Colon (tissue), 2 donors: Measurements from ENCODE around the gene NDUFV2.

Experiments
- FAIRE-seq: peaks from 2 replicates; lab custom pipeline; 2012; peaks lifted over from hg19 to GRCh38; lab: Jason Lieb, UNC
- donor health status: control.
- donor health status: control.

Gene NDUFV2

GRCh38 chr18:9120796-9121195 is 18.3 kb downstream of the NDUFV2 start:
- peak; percentile 69 for FAIRE-seq

- FAIRE-seq = no peak
These were observed 21.0 kb downstream of the NDUFV2 start for GRCh38 chr18:9123520-9123919.

- FAIRE-seq = peak; percentile 24
These were observed 22.3 kb downstream of the NDUFV2 start for GRCh38 chr18:9124824-9125223.

GRCh38 chr18:9126337-9126736 is 23.8 kb downstream of the NDUFV2 start:
- FAIRE-seq = no peak

- no peak for FAIRE-seq
These were observed 27.7 kb downstream of the NDUFV2 start for GRCh38 chr18:9130195-9130594.

GRCh38 chr18:9130806-9131205 is 28.3 kb downstream of the NDUFV2 start:
- no peak for FAIRE-seq

GRCh38 chr18:9132628-9133027 is 30.1 kb downstream of the NDUFV2 start:
- FAIRE-seq = no peak

GRCh38 chr18:9133225-9133624 is 30.7 kb downstream of the NDUFV2 start:
- FAIRE-seq = no peak

- no peak for FAIRE-seq
These were observed 32.8 kb downstream of the NDUFV2 start for GRCh38 chr18:9135081-9135911.

GRCh38 chr18:9135912-9136314 is 33.4 kb downstream of the NDUFV2 start:
- FAIRE-seq = no peak

GRCh38 chr18:9136315-9137155 is 34.0 kb downstream of the NDUFV2 start, which contains the start of gene ANKRD12:
TSS of gene ANKRD12 (plus strand) at chr18:9136781. CDS start at chr18:9182433, 45,652 bp downstream.
- FAIRE-seq = no peak

- no peak for FAIRE-seq
These were observed 34.9 kb downstream of the NDUFV2 start for GRCh38 chr18:9137168-9138066.

- no peak for FAIRE-seq
These were observed 37.0 kb downstream of the NDUFV2 start for GRCh38 chr18:9139400-9140039.

- FAIRE-seq = no peak
These were observed 37.9 kb downstream of the NDUFV2 start for GRCh38 chr18:9140381-9140780.

- FAIRE-seq = no peak
These were observed 38.5 kb downstream of the NDUFV2 start for GRCh38 chr18:9140984-9141383.

- no peak for FAIRE-seq
These were observed 43.7 kb downstream of the NDUFV2 start for GRCh38 chr18:9146224-9146623.

GRCh38 chr18:9147440-9148202 is 45.1 kb downstream of the NDUFV2 start:
- FAIRE-seq = peak; percentile 49

- FAIRE-seq = peak; percentile 76
These were observed 45.7 kb downstream of the NDUFV2 start for GRCh38 chr18:9148203-9148552.

GRCh38 chr18:9150121-9150520 is 47.6 kb downstream of the NDUFV2 start:
- no peak for FAIRE-seq

- FAIRE-seq = peak; percentile 58
These were observed 50.8 kb downstream of the NDUFV2 start for GRCh38 chr18:9153256-9153655.
